Measurements from ENCODE around the gene PSMD7. TPM values are rescaled to one million over a fixed set of nuclear protein-coding genes. Genes with fewer than 3 reads are reported as not detected.

PSMD7 gene
- total RNA-seq, 1 experiment from 2014 or later = 135 TPM

- CTCF ChIA-PET = no interaction called here
- DNase-seq (ENCODE audit: low spot score) (no peak), ATAC-seq (no peak)
- Mint-ChIP-seq H3K9me3 (peaks cover 9% of the 10 kb centered on the region), H3K27ac (no peak overlapping the region), H3K36me3 (peaks cover 8% of the 10 kb centered on the region), H3K4me1 (peaks cover 30% of the 10 kb centered on the region), H3K27me3 (ENCODE audit: low read depth) (no peaks in the 10 kb centered on the region), H3K4me3 (no peak overlapping the region)
- TF ChIP-seq CREM (CRISPR knock-in tag; IDR thresholded peaks at IDR 0.05) = no peak
- TF ChIP-seq CDX4 (CRISPR knock-in tag; IDR thresholded peaks at IDR 0.05; ENCODE audit: borderline replicate concordance) = no peak
- no peak for TF ChIP-seq OVOL2 (CRISPR knock-in tag; IDR thresholded peaks at IDR 0.05; ENCODE audit: borderline replicate concordance)
- TF ChIP-seq ELF4 (CRISPR knock-in tag; IDR thresholded peaks at IDR 0.05; ENCODE audit: low read depth) = no peak
- no peak for TF ChIP-seq MYBL2 (CRISPR knock-in tag; IDR thresholded peaks at IDR 0.05)
- no peak for TF ChIP-seq PRRX2 (CRISPR knock-in tag; IDR thresholded peaks at IDR 0.05)
- POLR2A ChIA-PET = no interaction called here
Measured at GRCh38 chr16:74277974-74278373, 18.6 kb upstream of the PSMD7 start.

GRCh38 chr16:74279266-74279665 lies 17.3 kb upstream of the PSMD7 start:
- ATAC-seq (no peak), DNase-seq (ENCODE audit: low spot score) (no peak)
- H3K27ac Mint-ChIP-seq = no peak overlapping the region
- peaks cover 22% of the 10 kb centered on the region for H3K9me3 Mint-ChIP-seq
- TF ChIP-seq NFE2L1 (CRISPR knock-in tag; IDR thresholded peaks at IDR 0.05) = no peak
- TF ChIP-seq SMAD4 (CRISPR knock-in tag; IDR thresholded peaks at IDR 0.05) = no peak
- no peak for TF ChIP-seq ATF6 (CRISPR knock-in tag; IDR thresholded peaks at IDR 0.05)
- no peak for TF ChIP-seq HMGXB4 (CRISPR knock-in tag; IDR thresholded peaks at IDR 0.05)
- peaks cover 19% of the 10 kb centered on the region for H3K36me3 Mint-ChIP-seq
- ChIA-PET POLR2A (no interaction called here), CTCF (interaction anchor here (1.7 kb wide), 1 partner anchor 433 kb away, joined by 3 read pairs; no protein-coding TSS in a partner anchor)
- H3K4me1 Mint-ChIP-seq = peaks cover 30% of the 10 kb centered on the region
- no peak overlapping the region for H3K4me3 Mint-ChIP-seq
- H3K27me3 Mint-ChIP-seq (ENCODE audit: low read depth) = no peaks in the 10 kb centered on the region

- POLR2A ChIA-PET = no interaction called here
- DNase-seq (ENCODE audit: low spot score) (no peak), ATAC-seq (no peak)
- Mint-ChIP-seq H3K4me3 (no peak overlapping the region), H3K36me3 (peaks cover 22% of the 10 kb centered on the region), H3K27me3 (ENCODE audit: low read depth) (no peaks in the 10 kb centered on the region), H3K4me1 (peaks cover 30% of the 10 kb centered on the region), H3K27ac (no peak overlapping the region), H3K9me3 (peaks cover 25% of the 10 kb centered on the region)
- CTCF ChIA-PET = interaction anchor here (1.7 kb wide), 1 partner anchor 433 kb away, joined by 3 read pairs; no protein-coding TSS in a partner anchor
- TF ChIP-seq FOXP1 (CRISPR knock-in tag; IDR thresholded peaks at IDR 0.05; ENCODE audit: borderline replicate concordance) (no peak), E2F4 (CRISPR knock-in tag; IDR thresholded peaks at IDR 0.05; ENCODE audit: borderline replicate concordance, low read depth) (no peak), ZNF512 (CRISPR knock-in tag; IDR thresholded peaks at IDR 0.05; ENCODE audit: borderline replicate concordance) (no peak), AR (CRISPR knock-in tag; IDR thresholded peaks at IDR 0.05) (no peak)
Measured at GRCh38 chr16:74279805-74280204, 16.8 kb upstream of the PSMD7 start.

Data from WTC11 (cell line).